Thymus (tissue), 11 donors: ENCODE data around the gene CTU2. TPM values are rescaled to one million over a fixed set of nuclear protein-coding genes. Genes with fewer than 3 reads are reported as not detected.

Experiments used
- DNase-seq, 9 donors: peaks; one replicate each; pipeline ENCODE4 v3.0.0-alpha.2; 2013; ENCODE audit warnings: low spot score in 9 of 9, low read depth in 6 of 9, missing footprints in 1 of 9
- H3K27ac ChIP-seq, 2 donors: one replicate each; pipeline ENCODE4 v1.5.1; 2013; ENCODE audit warnings: control low read depth in 1 of 2, low read depth in 1 of 2, low read length in 1 of 2, mild to moderate bottlenecking in 1 of 2, moderate library complexity in 1 of 2
- H3K27me3 ChIP-seq, 2 donors: one replicate each; pipeline ENCODE4 v1.5.1; 2013; ENCODE audit warnings: low read length in 1 of 2; ENCODE audit not compliant: control insufficient read depth in 2 of 2, insufficient read depth in 1 of 2
- H3K36me3 ChIP-seq, 2 donors: one replicate each; pipeline ENCODE4 v1.5.1; 2013; ENCODE audit warnings: low read length in 1 of 2, mild to moderate bottlenecking in 1 of 2, moderate library complexity in 1 of 2; ENCODE audit not compliant: control insufficient read depth in 2 of 2, insufficient read depth in 2 of 2
- H3K4me1 ChIP-seq, 2 donors: one replicate each; pipeline ENCODE4 v1.5.1; 2013; ENCODE audit warnings: low read length in 2 of 2; ENCODE audit not compliant: control insufficient read depth in 2 of 2, insufficient read depth in 2 of 2
- H3K4me3 ChIP-seq, 2 donors: one replicate each; pipeline ENCODE4 v1.5.1; 2013; ENCODE audit warnings: low read length in 2 of 2, control low read depth in 1 of 2, mild to moderate bottlenecking in 1 of 2
- H3K9me3 ChIP-seq, 2 donors: one replicate each; pipeline ENCODE4 v1.5.1; 2013; ENCODE audit warnings: low read length in 1 of 2, mild to moderate bottlenecking in 1 of 2; ENCODE audit not compliant: control insufficient read depth in 2 of 2, insufficient read depth in 1 of 2
- WGBS: extraction: QIAGEN DNeasy Blood & Tissue Kit; methylation state at CpG from one replicate; pipeline ENCODE4 v1.1.7; 2013; 5-methylcytosine and 5-hydroxymethylcytosine counted together
- polyA plus RNA-seq: library from polyadenylated mRNA; stranded (reverse); fragments of 200-250 nt; gene quantifications from one replicate; pipeline ENCODE4 v1.2.3, GENCODE V29; 2013
- total RNA-seq: library from RNA; stranded (reverse); fragments of 120-200 nt; gene quantifications from one replicate; pipeline ENCODE4 v1.2.4, GENCODE V29; 2013
- donor health status: healthy.

CTU2 gene
- total and polyA plus RNA-seq, 2 donors, result 14.7 to 18.6 TPM

- WGBS, result 14% methylated on average over 65 of the region's 65 CpGs
- Histone ChIP-seq H3K27me3 (peaks cover 19 to 63% of the 10 kb centered on the region in 2 donors), H3K4me3 (peak within 1 kb of the TSS; percentile 53 to 58), H3K27ac (peak within 1 kb of the TSS in 1 of 2 donors; percentile 15), H3K9me3 (no peaks in the 10 kb centered on the region), H3K4me1 (peaks cover 20 to 54% of the 10 kb centered on the region in 2 donors), H3K36me3 (no peaks in the 10 kb centered on the region)
- DNase-seq, result peak in 5 of 9 donors; percentile 59 to 88 (median 77)
Measured at GRCh38 chr16:88686439-88687253, 19.7 kb upstream of the CTU2 start, which contains the start of gene SNAI3. SNAI3 (minus strand) TSS chr16:88686507; CDS start chr16:88686406, 101 bp downstream.

DNA sequence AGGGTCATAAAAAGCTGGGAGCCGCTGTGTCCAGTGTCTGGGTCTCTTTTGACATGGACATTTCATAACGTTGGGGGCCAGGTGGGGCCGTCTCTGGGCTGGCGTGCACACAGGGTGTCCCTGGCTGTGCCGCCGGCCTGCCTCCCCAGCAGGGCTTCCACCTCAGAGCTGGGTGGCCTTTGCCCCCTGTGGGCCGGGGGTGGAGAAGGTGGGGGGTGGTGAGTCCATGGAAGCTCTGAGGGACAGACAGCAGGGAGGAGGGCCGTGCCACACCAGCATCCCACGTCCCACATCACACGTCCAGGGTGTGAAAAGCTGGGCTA is 19.1 kb upstream of the CTU2 start:
- Histone ChIP-seq H3K9me3 (no peaks in the 10 kb centered on the region), H3K4me1 (peaks cover 20 to 54% of the 10 kb centered on the region in 2 donors), H3K4me3 (no peak overlapping the region), H3K27me3 (peaks cover 19 to 63% of the 10 kb centered on the region in 2 donors), H3K36me3 (no peaks in the 10 kb centered on the region), H3K27ac (no peak overlapping the region)
- DNase-seq, result no peak
- WGBS, result 91% methylated on average over 10 of the region's 10 CpGs

GRCh38 chr16:88687676-88688012 is 18.7 kb upstream of the CTU2 start:
- no peak overlapping the region for H3K27ac ChIP-seq
- H3K4me1 ChIP-seq, result peaks cover 24 to 56% of the 10 kb centered on the region in 2 donors
- no peak for DNase-seq
- 90% methylated on average over 3 of the region's 3 CpGs for WGBS
- H3K36me3 ChIP-seq, result no peaks in the 10 kb centered on the region
- peaks cover 19 to 64% of the 10 kb centered on the region in 2 donors for H3K27me3 ChIP-seq
- no peak overlapping the region for H3K4me3 ChIP-seq
- H3K9me3 ChIP-seq, result no peaks in the 10 kb centered on the region

DNA sequence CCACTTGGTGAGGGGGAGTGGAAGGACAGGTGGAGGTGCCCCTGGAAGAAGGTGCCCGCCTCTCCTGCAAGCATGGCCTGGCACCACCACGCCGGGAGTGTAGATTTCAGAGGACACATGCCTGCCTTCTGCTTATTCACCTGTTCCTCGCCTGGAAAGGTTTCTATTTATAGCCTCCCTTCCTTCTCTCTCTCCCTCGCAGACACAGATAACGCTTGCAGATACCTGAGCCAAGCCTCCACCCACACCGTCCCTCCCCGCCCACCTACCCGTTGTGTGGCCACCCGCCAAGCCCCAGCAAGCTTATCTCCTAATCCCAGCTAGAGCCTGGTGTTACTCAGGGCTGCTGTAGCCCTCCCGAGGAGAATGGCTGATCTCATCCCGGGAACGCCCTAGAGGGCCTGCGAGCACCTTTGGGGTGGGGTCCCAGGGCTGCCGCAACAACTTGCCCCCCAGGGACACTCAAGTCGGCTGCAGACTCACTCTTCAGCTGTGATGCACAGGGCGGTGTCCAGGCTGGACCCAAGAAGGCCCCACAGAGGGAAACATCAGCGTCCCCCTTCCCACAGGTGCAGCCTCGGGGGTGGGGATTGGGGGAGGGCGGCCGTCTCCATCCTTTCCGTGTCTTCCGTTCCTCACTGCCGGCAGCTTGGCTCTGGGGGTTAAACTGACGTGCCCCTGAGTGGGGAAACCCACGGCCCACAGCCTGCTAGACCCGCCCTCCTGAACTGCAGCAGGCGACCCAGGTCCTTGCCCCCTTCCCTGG is 18.1 kb upstream of the CTU2 start:
- no peak overlapping the region for H3K4me3 ChIP-seq
- H3K27ac ChIP-seq, result no peak overlapping the region
- H3K9me3 ChIP-seq, result peaks cover 0 to 5% of the 10 kb centered on the region in 2 donors
- DNase-seq, result no peak
- WGBS, result 73% methylated on average over 28 of the region's 28 CpGs
- H3K27me3 ChIP-seq, result peaks cover 19 to 64% of the 10 kb centered on the region in 2 donors
- no peaks in the 10 kb centered on the region for H3K36me3 ChIP-seq
- peaks cover 28 to 62% of the 10 kb centered on the region in 2 donors for H3K4me1 ChIP-seq

DNA sequence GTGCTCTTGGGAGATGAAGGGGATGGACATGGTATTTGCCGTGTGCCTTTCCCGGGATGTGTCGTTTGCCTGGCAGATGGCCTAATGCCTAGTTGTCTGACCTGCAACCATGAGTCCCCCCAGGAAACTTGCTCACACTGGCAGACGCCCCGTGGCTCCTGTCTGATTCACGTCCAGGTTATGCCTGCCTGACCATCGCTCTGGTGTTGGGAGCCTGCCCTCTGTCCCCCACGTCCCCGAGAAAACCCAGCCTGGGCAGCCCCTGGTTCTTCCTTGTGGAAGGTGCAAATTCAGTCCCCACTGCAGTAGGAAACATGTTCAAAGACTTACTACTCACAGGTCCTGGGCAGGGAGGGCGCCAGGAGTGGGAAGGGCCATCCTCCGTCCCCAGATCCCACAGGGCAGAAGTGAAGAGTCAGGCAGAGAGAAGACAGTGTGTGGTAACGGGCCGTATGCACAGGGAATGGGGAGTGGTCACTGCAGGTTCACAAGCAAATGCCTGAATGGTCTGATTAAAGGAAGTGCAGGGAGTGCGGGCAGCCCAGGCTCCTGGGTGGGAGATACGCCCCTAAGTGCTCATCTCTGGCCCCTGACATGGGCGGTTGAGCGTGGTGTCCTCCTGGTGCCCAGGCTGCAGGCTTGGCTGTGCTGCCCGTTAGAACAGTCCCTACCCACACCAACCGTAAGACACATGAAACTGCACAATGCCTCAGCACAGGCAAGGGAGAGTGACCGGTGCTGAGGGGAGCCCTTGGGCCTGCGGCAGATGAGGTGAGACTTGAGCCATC is 15.8 kb upstream of the CTU2 start:
- peaks cover 15 to 46% of the 10 kb centered on the region in 2 donors for H3K27me3 ChIP-seq
- DNase-seq, result no peak
- peaks cover 0 to 10% of the 10 kb centered on the region in 2 donors for H3K9me3 ChIP-seq
- H3K4me1 ChIP-seq, result peaks cover 27 to 58% of the 10 kb centered on the region in 2 donors
- 93% methylated on average over 21 of the region's 21 CpGs for WGBS
- peaks cover 2 to 3% of the 10 kb centered on the region in 2 donors for H3K36me3 ChIP-seq
- no peak overlapping the region for H3K4me3 ChIP-seq
- no peak overlapping the region for H3K27ac ChIP-seq

GRCh38 chr16:88691129-88691813 is 15.0 kb upstream of the CTU2 start:
- Histone ChIP-seq H3K27me3 (peaks cover 8 to 38% of the 10 kb centered on the region in 2 donors), H3K4me3 (no peak overlapping the region), H3K36me3 (peaks cover 8 to 10% of the 10 kb centered on the region in 2 donors), H3K4me1 (peaks cover 22 to 52% of the 10 kb centered on the region in 2 donors), H3K9me3 (peaks cover 0 to 10% of the 10 kb centered on the region in 2 donors), H3K27ac (no peak overlapping the region)
- 96% methylated on average over 33 of the region's 33 CpGs for WGBS
- no peak for DNase-seq

GRCh38 chr16:88691924-88692560 is 14.3 kb upstream of the CTU2 start:
- DNase-seq, result peak in 1 of 9 donors; percentile 54
- no peak overlapping the region for H3K4me3 ChIP-seq
- H3K4me1 ChIP-seq, result peaks cover 17 to 46% of the 10 kb centered on the region in 2 donors
- H3K27ac ChIP-seq, result no peak overlapping the region
- peaks cover 0 to 10% of the 10 kb centered on the region in 2 donors for H3K9me3 ChIP-seq
- H3K27me3 ChIP-seq, result peaks cover 3 to 32% of the 10 kb centered on the region in 2 donors
- WGBS, result 22% methylated on average over 26 of the region's 26 CpGs
- H3K36me3 ChIP-seq, result peaks cover 16 to 17% of the 10 kb centered on the region in 2 donors

GRCh38 chr16:88692861-88693260 is 13.4 kb upstream of the CTU2 start:
- Histone ChIP-seq H3K36me3 (peaks cover 24 to 25% of the 10 kb centered on the region in 2 donors), H3K27ac (no peak overlapping the region), H3K9me3 (peaks cover 0 to 10% of the 10 kb centered on the region in 2 donors), H3K4me1 (peaks cover 17 to 49% of the 10 kb centered on the region in 2 donors), H3K27me3 (peaks cover 0 to 25% of the 10 kb centered on the region in 2 donors), H3K4me3 (no peak overlapping the region)
- peak in 1 of 9 donors; percentile 41 for DNase-seq
- WGBS, result 26% methylated on average over 10 of the region's 10 CpGs
